Measurements from ENCODE around the gene PANK1.

Gene PANK1

DNA sequence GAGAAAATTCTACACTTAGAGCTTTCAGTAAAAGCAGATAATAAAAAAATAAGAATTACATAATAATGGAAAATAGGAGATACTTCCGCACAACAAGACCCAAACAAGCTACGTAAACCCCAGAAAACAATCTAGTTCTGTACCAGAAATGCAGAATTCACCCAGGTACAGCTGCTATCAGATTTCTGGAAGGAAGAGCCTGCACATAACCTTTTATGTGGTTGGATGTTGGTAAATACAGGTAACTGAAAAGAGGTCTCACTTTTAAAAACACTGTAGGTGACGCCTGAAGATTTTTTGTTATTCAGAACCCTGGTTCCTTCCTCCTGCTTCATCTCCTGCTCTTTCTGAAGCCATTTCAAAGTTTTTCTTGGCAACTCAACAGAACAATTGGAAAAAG, 29.9 kb downstream of the PANK1 start:
- DNase-seq: no peak

DNA sequence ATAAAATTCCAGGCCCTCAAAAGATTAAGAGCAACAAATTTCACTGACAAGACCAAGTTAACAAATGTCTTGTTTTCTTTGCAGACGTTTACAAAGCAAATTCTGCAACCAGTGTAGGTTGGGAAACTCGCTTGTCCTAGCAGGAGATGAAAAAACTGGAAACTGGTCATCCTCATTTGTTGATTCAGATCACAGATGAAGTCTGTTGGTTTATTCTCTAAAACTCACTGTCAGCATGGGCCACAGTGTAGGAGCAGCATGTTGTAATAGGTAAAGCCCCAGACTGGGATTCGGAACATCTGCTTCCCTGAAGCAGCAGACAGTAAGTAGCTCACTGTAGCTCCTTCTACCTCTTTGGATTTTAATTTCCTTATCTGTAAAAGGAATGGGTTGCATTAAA, 31.5 kb downstream of the PANK1 start:
- no peak for DNase-seq

DNA sequence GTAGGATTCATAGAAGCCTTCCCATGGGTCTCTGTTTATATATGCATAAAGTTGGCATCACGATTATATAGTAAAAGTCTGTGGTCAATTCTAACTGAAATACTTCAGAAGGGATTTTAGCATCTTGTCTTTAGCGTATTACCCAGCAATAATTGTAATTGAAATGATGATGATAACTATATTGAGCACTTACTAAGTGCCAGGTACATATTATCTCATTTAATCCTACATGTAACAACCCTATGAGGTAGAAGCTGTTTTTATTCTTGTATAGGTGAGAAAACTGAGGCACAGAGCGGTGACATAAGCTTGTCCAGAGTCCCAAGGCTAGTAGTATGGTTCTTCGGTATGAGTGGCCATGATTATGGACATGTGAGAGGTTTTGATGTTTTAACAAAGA, 33.8 kb downstream of the PANK1 start:
- no peak for DNase-seq

DNA sequence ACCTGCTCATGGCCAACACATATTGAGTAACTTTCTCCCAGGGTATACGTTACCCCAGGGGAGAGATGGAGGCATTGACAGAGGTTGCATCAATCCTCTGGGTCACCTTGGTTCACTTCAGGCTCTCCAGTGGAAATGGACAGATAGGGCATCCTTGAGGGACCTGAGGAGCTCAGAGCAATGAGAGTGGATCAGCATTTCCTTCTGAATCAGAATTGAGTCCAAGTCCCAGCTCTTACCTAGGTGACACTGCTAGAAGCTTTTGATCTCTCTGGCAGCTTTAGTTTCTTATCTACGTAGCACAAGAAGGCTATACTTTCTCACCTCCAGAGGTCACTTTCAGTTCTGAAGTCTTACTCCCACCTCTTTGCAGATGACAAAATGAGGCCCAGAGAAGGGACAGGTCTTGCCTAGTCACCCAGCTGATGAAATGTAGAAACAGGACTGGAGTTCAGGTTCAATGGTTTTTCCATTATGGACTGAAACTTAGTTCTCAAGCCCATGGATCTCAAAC, 35.2 kb downstream of the PANK1 start:
- no peak for DNase-seq

DNA sequence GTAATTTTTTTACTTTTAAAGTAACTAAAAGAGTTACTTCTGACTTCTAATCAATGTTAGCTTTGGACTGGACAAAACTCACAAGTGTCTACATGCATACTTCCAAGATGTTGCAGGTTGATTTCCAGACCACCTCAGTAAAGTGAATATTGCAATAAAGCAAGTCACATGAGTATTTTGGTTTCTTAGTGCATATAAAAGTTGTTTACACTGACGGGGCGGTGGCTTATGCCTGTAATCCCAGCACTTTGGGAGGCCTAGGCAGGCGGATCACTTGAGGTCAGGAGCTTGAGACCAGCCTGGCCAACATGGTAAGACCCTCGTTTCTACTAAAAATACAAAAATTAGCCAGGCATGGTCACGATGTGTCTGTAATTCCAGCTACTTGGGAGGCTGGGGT, 40.8 kb downstream of the PANK1 start:
- DNase-seq: no peak

DNA sequence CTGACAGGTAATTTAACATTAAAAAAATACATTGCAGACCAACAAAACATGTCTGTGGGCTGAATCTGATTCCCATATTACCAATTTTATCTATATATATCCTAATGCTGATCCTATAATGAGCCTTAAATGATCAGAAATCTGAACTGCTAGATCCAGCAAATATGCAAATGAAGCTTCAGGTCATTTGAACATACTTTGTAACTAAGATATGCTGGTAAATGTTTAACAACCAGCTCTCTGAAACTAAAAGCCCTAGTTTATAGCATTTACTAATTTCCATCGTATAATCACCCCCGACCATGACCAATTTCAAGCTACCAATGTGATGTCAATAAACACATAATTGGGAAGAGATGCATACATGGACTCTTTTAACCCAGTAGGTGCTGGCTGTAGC, 42.1 kb downstream of the PANK1 start:
- no peak for DNase-seq

DNA sequence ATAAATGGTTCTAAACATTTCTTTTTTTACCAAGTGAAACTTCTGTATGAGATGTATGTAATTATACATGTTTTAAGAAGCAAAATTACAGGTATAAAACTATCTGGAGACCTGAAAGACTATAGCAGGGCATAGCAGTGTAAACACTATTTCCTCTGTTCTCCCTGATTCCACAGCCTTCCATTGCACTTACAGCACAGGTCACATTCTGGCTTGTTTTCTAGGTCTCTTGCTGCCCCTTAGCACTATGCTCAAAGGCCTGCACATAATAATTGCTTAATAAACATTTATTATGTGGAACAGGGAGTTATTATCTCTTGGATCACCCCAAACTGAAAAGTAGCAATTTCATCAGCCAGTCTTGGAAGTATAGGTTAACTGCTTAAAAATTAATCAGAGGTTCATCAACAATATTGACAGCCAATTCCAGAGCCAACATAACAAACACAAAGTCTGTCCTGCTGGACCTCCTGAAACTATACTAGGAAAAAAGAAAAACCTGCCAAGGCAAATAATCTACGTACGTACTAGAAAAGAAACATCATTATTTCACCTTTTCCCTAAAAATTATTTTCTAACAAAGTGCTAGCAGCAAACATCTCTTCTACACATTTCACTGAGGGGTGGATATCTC, 43.2 kb downstream of the PANK1 start:
- DNase-seq: no peak

DNA sequence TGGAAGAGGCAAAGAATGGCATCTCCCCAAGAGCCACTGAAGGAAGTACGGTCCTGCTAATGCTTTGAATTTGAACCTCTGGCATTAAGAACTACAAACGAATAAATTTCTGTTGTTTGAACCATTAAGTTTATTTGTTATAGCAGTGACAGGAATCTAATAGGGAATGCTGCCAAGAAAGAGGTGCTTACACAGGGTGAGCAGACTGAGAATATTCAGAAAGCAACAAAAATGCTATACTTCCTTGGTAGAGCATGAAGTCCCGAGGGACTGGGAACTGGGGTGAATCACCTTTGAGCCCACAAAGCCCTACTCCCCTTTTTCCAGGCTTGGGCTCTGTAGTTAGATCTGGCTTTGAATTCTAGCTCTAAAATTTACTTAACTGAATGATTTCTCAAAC, 45.0 kb downstream of the PANK1 start:
- DNase-seq: no peak

DNA sequence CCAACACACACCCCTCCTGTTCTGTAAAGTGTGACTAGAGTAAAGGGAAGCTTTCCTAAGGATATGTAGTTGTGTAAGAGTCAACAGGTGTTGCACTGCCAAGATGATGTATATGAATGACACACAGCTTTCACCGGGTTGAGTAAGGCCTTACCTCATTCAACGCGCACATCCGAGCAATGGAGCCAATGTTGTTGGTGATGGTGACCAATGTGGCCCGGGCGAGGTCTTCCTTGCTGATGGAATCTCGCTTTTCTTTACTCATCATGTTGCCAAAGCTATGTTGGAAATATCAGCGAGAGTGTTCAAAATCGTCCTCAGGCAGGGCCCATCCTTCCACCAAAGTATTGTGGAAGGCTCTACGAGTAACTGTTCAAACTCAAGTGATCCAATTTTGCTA, 52.0 kb downstream of the PANK1 start:
- no peak for DNase-seq

DNA sequence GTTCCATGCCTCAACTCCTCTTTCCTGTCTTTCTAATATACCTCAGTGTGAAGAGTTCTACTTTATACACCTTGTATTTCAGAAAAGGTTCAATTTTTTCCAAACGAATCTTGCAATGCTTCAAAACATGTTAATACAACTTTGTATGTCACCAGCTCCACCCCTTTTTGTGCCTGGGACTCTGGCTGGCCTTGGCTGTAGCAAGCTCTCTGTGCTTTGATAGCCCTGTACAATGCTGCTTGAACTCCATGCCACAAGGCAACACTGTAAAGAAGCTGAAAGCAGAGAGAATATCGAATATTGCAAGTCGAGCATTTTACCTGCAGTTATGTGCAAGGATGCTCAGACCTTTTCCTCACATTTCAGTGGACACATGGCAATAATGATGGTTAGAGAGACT, 52.5 kb downstream of the PANK1 start:
- DNase-seq: no peak

DNA sequence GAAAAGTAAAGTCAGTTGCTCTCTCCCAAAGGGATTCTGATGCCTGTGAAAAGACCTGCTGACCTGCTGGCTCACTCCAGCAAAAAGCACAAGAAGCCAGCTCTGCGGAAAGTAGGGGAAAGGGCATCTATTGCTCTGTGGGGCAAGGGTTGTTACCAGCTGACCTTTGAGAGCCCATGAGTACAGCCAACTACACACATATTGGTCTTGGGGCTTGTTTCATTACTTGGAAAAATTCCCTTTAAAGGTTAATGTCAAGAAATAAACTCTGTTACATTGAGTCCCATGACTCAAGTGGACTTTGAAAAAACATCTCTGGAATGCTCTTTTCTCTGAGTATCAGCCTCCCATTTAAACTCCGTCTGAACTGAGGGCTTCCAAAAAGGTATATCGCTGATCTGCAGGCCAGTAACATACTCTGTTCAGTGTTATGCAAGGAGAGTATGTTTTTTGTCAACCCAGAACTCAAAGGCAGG, 53.2 kb downstream of the PANK1 start:
- no peak for DNase-seq

DNA sequence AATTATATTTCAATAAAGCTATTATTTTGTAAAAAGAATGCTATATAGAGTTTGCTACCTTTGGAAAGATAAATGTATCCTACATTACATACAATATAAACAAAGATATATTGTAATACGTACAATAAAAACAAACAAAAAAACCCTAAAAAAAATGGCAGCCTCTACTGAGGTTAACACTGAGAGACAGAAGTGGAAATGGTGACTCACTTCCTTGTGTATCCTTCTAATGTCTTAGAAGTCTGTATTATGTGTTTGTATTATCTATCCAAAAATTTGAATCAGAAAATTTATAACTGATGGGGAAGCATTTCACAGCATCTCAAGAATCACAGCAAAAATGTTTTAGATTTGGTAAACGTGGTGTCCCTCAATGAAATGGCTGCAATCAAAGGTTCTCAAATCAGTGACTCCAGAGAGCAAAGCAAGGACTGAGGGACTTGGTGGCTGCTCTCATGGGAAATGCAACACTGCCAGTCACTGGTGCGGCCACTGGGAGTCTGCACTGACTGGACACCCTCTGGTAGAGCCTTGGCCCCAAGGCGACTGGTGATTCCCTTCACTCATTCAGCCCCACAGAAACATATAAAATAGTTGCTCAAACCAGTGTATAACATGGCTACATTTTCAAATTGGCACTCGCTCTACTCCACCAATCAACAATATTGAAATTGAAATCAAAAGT, 53.8 kb downstream of the PANK1 start:
- DNase-seq: no peak

DNA sequence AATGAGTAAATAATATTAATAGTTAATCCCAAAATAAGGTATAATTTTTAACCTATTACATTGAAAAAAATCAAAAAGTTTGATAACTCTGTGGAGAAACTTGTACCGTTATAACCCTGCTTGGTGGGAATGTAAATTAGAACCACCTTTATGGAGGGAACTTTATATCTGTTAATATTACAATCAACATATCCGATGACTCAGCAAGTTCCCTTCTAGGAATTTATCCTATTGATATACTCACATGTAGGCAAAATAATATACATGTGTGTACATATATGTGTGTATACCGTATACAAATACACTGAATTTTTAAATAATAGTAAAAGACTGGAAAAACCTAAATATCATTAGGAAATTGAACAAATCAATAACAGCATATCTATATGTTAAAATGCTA, 54.7 kb downstream of the PANK1 start:
- no peak for DNase-seq

DNA sequence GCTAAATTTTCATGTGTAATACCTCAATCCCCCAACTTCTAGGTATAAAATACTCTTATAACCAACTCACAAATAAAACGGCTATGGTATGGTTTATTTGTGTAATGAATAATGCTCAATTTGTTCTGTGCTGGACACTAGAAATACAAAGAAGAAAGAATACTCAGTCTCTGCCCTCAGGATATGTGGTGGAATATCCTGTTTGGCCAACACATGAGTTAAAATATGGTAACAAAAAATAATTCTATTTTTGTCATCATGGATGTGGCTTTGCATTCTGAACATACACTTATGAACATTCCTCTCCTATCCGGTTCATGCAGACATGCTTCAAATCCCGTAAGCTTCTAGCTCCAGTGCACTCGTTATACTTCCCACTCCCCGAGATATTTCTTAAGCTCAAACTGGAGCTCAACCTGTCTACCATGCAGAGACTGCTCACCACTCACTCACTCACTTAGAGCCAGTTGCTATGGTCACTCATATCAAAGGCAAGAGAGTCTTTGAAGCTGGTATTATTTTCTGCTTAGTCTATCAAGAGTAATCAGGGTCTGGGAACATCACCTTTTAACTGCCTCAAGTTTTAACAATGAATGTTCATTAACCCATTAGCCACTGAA, 55.8 kb downstream of the PANK1 start:
- no peak for DNase-seq

DNA sequence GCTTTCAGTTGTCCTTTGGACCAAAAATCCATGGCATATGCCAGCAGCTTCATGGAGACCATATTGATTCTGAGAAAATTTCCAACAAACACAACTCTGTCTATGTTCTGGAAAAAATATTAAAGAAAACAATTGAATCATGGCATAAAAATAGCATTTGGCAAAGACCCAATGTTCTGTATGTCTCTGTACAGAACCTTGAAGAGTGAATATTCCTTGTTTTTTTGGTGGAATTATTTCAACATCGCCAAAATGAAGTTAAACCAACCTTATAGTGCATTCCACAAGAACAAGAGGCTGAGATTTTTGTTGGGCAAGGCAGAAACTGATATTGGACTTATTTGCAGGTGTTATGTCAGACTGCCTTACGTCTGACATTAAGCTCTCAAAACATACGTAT, 56.4 kb downstream of the PANK1 start:
- no peak for DNase-seq

DNA sequence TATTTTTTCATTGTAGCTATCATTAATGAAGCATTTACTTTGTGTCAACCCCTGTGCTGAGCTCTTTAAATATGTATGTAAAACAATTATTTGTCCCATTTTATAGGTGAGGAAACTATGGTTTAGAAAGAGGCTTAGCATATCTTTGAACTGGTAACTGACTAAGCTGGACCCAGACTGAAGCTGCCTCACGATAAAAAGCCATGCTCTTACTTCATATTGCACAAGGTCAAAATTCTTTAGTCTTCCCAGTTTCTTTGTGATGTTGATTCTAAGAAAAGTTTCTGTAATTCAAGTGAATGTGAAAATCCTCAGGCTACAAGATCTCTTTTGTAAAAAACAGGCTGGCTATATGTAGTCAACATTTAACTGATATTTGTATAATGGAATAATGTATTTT, 63.0 kb downstream of the PANK1 start:
- no peak for DNase-seq

DNA sequence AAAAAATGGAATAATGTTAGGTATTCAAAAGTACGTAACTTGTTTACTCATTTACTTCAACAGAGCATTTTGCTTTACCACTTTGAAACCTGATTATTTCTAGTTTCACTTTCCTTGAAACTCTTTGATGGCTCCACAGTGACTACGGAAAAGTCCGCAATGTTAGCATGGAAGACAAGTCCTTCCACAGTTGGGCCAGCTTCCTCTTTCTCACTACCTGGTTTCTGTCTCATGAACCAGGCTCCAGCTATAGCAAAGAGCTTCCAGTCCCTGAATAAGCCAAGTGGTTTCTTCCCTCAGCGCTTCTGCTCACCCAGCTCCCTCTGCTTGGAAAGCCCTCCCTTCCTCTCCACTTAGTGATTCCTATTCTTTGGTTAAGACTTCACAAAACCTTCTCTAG, 64.8 kb downstream of the PANK1 start:
- DNase-seq: no peak

DNA sequence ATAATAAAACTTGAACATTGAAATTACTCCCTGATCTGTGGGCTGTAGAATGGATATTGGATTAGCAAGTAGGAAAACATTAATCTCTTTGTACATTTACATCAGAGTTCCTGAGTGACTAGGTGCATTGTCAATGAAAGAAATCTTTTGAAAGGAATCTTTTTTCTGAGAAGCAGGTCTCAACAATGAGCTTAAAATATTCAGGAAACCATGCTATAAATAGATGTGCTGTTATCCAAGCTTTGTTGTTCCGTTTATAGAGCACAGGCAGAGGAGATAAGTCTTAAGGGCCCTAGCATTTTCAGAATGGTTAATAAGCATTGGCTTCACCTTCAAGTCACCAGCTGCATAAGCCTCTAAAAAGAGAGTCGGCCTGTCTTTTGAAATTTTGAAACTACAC, 68.3 kb downstream of the PANK1 start:
- DNase-seq: no peak

DNA sequence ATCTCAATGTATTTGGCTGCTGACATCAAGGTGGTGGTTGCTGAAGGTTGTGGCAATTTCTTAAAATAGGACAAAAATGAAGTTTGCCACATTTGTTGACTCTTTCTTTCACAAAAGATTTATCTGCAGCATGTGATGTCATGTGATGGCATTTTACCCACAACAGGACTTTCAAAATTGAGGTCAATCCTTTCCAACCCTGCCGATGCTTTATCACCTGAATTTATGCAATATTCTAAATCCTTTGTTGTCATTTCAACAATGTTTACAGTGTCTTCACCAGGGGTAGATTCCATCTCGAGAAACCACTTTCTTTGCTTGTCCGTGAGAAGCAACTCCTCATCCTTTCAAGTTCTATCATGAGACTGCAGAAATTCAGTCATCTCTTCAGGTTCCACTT, 69.0 kb downstream of the PANK1 start:
- no peak for DNase-seq

DNA sequence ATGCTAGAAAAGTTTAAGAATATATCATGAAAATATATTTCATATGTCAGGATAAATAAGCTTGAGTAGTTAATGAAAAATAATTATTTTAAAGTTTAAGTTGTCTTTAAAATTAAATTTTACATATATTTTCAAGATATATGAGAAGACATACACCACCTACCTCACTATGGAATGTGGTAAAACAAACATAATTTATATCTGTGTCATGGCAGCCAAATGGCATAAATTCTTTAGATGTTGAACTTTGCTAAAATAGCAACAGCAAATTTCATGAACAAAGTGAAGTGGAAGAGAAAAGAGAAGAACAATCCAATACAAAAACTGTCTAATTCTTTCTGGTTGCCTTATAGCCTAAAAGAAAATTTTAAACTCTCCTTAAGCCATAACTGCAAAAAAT, 70.0 kb downstream of the PANK1 start:
- DNase-seq: no peak

DNA sequence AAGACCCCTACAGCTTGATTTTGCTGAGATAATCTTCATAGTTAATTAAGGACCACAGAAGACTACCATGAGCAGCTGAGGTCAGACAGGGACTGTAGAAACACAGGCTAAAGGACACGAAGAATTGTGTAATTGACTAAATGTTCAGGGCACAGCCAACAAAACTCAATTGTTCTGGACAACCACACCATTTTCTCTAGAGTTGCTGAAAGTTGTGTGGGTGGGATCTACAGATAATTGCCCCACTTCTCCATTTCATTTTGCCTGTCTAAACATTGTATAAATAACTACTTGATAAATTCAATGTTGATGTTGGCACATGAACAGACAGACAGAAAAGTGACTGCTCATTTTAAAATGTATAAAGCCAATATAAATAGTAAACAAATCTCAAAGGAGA, 70.7 kb downstream of the PANK1 start:
- DNase-seq: no peak

DNA sequence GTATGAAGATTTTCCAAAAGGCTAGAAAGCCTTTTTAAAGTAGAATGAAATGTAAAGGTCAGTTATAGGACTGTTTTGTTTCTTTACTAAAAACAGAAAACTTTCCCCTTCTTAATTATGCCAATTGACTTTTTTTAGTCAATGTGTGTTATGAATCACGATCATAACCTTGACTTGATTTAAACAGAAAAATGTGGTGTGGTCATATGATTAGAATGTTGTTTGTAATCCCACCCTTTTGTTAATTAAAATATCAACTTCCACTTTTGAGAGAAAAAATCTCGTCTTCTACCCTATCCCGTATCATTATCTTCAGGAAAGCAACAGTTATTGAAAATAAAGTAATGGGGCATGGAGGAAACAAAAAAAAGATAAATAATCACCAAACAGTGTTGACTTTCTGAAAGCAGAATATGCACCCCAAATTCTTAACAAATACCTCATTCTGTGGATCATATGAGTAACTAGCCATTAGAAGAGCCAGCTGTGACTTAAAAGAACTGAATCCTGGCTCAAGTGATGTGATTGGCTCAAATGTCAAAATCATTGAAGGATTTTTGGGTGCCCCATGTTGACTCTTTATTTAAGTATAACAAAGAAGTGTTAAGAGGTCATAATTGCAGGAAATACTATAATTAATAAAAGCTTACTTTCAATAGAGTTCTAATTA, 77.3 kb downstream of the PANK1 start:
- DNase-seq: no peak

DNA sequence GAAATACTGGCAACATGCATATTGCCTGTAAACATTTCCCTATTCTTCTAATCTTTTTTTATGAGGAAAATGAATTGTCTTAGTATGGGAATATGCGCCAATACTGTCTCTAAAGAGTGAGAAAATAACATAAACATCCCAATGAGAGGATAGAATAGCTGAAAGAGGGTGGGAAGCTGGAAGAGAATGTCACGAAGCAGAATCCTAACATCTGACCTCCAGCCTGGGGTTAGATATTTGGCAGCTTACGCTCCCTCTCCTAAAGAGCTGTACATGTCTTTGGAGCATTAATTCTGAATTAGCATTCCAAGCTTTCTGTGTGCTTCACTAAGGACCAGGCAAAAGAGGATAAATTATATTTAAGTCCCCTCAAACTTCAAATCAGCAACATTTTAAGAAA, 78.0 kb downstream of the PANK1 start:
- DNase-seq: no peak

Measured in NCI-H2029 (cell line).